Neural crest cell (in vitro differentiated cells): Measurements from ENCODE around the gene NDUFS8. TPM values are rescaled to one million over a fixed set of nuclear protein-coding genes. Genes with fewer than 3 reads are reported as not detected.

ENCODE experiments used
- DNase-seq: peaks from one replicate; pipeline ENCODE4 v3.0.0; 2021; ENCODE audit warnings: low read depth, mixed read lengths, low spot score
- H3K27ac Mint-ChIP-seq: one replicate; pipeline ENCODE4 v1.8.0; 2021; ENCODE audit warnings: mild to moderate bottlenecking, mixed read lengths; ENCODE audit not compliant: unreplicated experiment
- H3K27me3 Mint-ChIP-seq: 2 replicates; pipeline ENCODE4 v1.8.0; 2021; ENCODE audit warnings: low read depth, mild to moderate bottlenecking, mixed read lengths
- H3K36me3 Mint-ChIP-seq: 2 replicates; pipeline ENCODE4 v1.8.0; 2021; ENCODE audit warnings: low read depth, mild to moderate bottlenecking, mixed read lengths
- H3K4me1 Mint-ChIP-seq: 2 replicates; pipeline ENCODE4 v1.8.0; 2021; ENCODE audit warnings: mixed read lengths
- H3K4me3 Mint-ChIP-seq: one replicate; pipeline ENCODE4 v1.8.0; 2021; ENCODE audit warnings: mild to moderate bottlenecking, mixed read lengths
- H3K9me3 Mint-ChIP-seq: 2 replicates; pipeline ENCODE4 v1.8.0; 2021; ENCODE audit warnings: mixed read lengths
- total RNA-seq: library from RNA; stranded (reverse); gene quantifications from 2 replicates; pipeline ENCODE4 v1.2.1, GENCODE V29; 2021
- TF ChIP-seq, protein P1 (sequence below): fragments of 200-600 bp; sonication (generic); conservative IDR thresholded peaks from 2 replicates; pipeline ENCODE4 v1.5.0; 2021; ENCODE audit warnings: antibody characterized with exemption, mild to moderate bottlenecking

NDUFS8 gene
- total RNA-seq, 1 donor from 2014 or later: 150 TPM

- no peak overlapping the region for H3K27ac Mint-ChIP-seq
Measured at GRCh38 chr11:68012044-68012842, 18.2 kb upstream of the NDUFS8 start.

GRCh38 chr11:68012843-68013610 is 17.5 kb upstream of the NDUFS8 start:
- no peak overlapping the region for H3K27ac Mint-ChIP-seq
- H3K9me3 Mint-ChIP-seq: no peaks in the 10 kb centered on the region
- no peak for DNase-seq
- no peaks in the 10 kb centered on the region for H3K27me3 Mint-ChIP-seq
- H3K36me3 Mint-ChIP-seq: no peaks in the 10 kb centered on the region
- TF ChIP-seq, protein P1, sequence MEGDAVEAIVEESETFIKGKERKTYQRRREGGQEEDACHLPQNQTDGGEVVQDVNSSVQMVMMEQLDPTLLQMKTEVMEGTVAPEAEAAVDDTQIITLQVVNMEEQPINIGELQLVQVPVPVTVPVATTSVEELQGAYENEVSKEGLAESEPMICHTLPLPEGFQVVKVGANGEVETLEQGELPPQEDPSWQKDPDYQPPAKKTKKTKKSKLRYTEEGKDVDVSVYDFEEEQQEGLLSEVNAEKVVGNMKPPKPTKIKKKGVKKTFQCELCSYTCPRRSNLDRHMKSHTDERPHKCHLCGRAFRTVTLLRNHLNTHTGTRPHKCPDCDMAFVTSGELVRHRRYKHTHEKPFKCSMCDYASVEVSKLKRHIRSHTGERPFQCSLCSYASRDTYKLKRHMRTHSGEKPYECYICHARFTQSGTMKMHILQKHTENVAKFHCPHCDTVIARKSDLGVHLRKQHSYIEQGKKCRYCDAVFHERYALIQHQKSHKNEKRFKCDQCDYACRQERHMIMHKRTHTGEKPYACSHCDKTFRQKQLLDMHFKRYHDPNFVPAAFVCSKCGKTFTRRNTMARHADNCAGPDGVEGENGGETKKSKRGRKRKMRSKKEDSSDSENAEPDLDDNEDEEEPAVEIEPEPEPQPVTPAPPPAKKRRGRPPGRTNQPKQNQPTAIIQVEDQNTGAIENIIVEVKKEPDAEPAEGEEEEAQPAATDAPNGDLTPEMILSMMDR: no peak
- no peak overlapping the region for H3K4me3 Mint-ChIP-seq
- peaks cover 59% of the 10 kb centered on the region for H3K4me1 Mint-ChIP-seq

More at GRCh38 chr11:68012044-68012842, 18.2 kb upstream of the NDUFS8 start:
- TF ChIP-seq, protein P1: no peak
- H3K4me1 Mint-ChIP-seq: peaks cover 51% of the 10 kb centered on the region
- DNase-seq: no peak
- no peaks in the 10 kb centered on the region for H3K27me3 Mint-ChIP-seq
- H3K9me3 Mint-ChIP-seq: no peaks in the 10 kb centered on the region
- no peak overlapping the region for H3K4me3 Mint-ChIP-seq
- no peaks in the 10 kb centered on the region for H3K36me3 Mint-ChIP-seq

GRCh38 chr11:68013611-68014156 is 16.8 kb upstream of the NDUFS8 start:
- Mint-ChIP-seq H3K4me3 (no peak overlapping the region), H3K9me3 (no peaks in the 10 kb centered on the region), H3K27me3 (no peaks in the 10 kb centered on the region), H3K27ac (no peak overlapping the region), H3K36me3 (no peaks in the 10 kb centered on the region), H3K4me1 (peaks cover 62% of the 10 kb centered on the region)
- TF ChIP-seq, protein P1: no peak
- DNase-seq: no peak

DNA sequence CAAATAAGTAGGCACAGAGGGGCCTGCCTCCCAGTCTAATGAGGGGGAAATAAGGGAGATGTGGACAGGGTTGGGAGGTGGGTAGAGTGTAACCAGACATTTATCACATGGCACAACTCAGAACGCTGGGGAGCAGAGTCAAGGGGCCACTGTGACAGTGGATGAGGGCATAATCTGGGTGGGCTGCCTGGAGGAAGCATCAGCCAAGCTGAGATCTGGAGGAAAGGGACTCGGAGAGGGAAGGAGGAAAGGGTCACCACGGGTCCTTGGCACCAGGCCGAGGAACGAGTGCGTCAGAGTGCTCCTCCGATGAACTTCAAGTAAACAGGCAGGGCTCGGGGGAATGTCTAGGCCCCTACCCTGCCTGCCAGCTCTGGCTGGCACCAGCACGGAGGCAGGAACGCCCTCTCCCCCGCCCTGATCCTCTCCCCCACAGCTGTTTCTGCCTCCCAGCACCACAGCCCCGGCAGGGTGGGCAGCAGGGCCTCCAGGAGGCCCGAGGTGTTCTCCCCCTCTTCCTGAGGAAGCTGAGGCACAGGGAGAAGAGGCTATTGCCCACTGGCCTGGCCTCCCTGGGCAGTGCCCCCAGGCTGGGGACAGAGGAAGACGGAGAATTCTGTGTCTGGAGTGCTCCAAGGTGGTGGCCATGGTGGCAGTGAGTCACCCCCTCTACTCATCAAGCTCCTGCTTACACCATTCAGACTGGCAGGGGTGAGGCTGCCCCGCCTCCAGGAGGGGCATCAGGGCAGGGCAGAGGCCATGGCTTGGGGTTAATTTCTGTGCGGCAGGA is 16.1 kb upstream of the NDUFS8 start:
- TF ChIP-seq, protein P1: no peak
- Mint-ChIP-seq H3K27ac (no peak overlapping the region), H3K4me3 (no peak overlapping the region), H3K9me3 (no peaks in the 10 kb centered on the region), H3K4me1 (peaks cover 58% of the 10 kb centered on the region), H3K27me3 (no peaks in the 10 kb centered on the region), H3K36me3 (no peaks in the 10 kb centered on the region)
- no peak for DNase-seq

- TF ChIP-seq, protein P1: no peak
- H3K27ac Mint-ChIP-seq: no peak overlapping the region
- H3K27me3 Mint-ChIP-seq: no peaks in the 10 kb centered on the region
- no peak for DNase-seq
- no peaks in the 10 kb centered on the region for H3K9me3 Mint-ChIP-seq
- no peaks in the 10 kb centered on the region for H3K36me3 Mint-ChIP-seq
- peaks cover 51% of the 10 kb centered on the region for H3K4me1 Mint-ChIP-seq
- H3K4me3 Mint-ChIP-seq: no peak overlapping the region
Measured at GRCh38 chr11:68014947-68015447, 15.5 kb upstream of the NDUFS8 start.
